Measurements from ENCODE around the gene CLEC1B.
"Not testable (repeated sequence)": the region's sequence is repeated elsewhere in the genome, so short reads cannot be mapped to it uniquely, and the experiment has no call there.

CLEC1B gene

GRCh38 chr12:9973949-9974348 is 25.0 kb downstream of the CLEC1B start:
- ATAC-seq, result no peak

GRCh38 chr12:9971181-9971580 is 27.7 kb downstream of the CLEC1B start, which contains the start of gene CLEC12A:
Gene CLEC12A, plus strand, starts transcription at chr12:9971409. Its CDS starts 188 bp downstream, at chr12:9971597.
- ATAC-seq, result no peak

GRCh38 chr12:9969673-9970072 is 29.2 kb downstream of the CLEC1B start:
- no peak for ATAC-seq

- ATAC-seq, result no peak
Observed at GRCh38 chr12:9961901-9962300, 37.0 kb downstream of the CLEC1B start.

GRCh38 chr12:9961106-9961505 is 37.8 kb downstream of the CLEC1B start:
- no peak for ATAC-seq

- no peak for ATAC-seq
Observed at GRCh38 chr12:9960590-9960989, 38.3 kb downstream of the CLEC1B start.

- no peak for ATAC-seq
Observed at GRCh38 chr12:9957834-9958233, 41.1 kb downstream of the CLEC1B start.

- not testable (repeated sequence) for ATAC-seq
Observed at GRCh38 chr12:9952954-9953729, 45.8 kb downstream of the CLEC1B start.

GRCh38 chr12:9951026-9951675 is 47.8 kb downstream of the CLEC1B start:
- ATAC-seq, result peak; percentile 42 to 43

GRCh38 chr12:9948606-9949296 is 50.2 kb downstream of the CLEC1B start:
- peak; percentile 90 to 97 for ATAC-seq

- no peak for ATAC-seq
Observed at GRCh38 chr12:9947674-9948073, 51.2 kb downstream of the CLEC1B start.

GRCh38 chr12:9944391-9944790 is 54.5 kb downstream of the CLEC1B start:
- ATAC-seq, result no peak

- ATAC-seq, result peak; percentile 28 to 58
Observed at GRCh38 chr12:9943240-9943639, 55.7 kb downstream of the CLEC1B start.

Measured in activated CD4-positive, CD25-positive, alpha-beta regulatory T cell treated with anti-CD3 and anti-CD28 coated beads, Interleukin-2, amount 50 U/mL, for 24 hours (primary cell).